ENCODE measurements around the gene AIF1.
A peak's percentile ranks its signal among the peaks of the same experiment; 100 is the strongest.

Gene AIF1

GRCh38 chr6:31642798-31643570 lies 27.9 kb downstream of the AIF1 start:
- DNase-seq (ENCODE audit: low read depth), result no peak

DNA sequence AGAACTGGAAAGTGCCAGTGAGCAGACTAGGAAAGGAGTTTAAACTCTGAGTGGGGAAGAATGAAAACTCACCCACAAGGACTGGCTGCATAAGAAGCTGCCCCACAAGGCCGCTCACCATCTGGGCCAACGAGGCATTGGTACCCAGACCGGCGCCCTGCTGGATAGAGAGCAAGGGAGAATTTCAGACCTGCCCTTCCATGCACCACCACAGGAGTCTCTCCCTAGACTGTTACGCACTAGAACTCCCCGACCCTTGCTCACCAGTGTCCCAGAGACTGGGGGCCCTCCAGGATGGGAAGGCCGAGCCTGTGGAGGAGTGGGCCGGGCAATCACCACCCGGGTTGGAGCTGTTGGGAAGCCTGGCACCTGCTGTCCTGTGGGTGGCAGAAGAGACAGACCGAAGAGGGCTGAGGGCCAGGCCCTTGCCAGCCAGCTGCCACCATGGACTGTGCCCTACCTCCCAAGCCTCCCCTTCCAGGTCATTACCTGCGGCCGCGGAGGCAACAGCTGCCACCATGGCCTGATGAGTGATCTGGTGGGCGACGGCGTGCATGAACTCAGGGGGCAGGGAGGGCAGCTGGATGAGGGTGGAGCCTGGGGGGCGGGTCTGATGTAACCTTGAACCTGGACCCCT lies 28.9 kb downstream of the AIF1 start:
- DNase-seq (ENCODE audit: low read depth), result no peak

DNA sequence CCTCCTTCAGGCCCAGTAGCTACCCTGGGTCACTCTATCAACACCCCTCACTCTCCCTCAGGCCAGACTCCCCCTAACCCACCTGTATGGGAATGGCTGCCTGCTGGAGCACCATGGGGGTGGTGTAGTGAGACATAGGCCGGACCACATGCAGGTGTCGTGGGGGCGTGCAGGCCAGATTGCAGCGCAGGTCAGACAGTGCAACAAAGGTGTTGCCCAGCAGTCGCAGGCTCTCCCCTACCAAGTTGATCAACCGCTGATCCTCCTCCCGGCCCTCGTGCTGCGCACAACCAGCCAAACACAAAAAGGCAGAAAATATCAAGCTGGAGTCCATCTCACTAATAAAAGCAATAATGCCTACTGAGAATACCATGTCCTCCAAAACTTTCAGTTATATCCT lies 30.3 kb downstream of the AIF1 start:
- DNase-seq (ENCODE audit: low read depth), result no peak

- DNase-seq (ENCODE audit: low read depth), result no peak
Observed at GRCh38 chr6:31651602-31652191, 36.7 kb downstream of the AIF1 start.

DNA sequence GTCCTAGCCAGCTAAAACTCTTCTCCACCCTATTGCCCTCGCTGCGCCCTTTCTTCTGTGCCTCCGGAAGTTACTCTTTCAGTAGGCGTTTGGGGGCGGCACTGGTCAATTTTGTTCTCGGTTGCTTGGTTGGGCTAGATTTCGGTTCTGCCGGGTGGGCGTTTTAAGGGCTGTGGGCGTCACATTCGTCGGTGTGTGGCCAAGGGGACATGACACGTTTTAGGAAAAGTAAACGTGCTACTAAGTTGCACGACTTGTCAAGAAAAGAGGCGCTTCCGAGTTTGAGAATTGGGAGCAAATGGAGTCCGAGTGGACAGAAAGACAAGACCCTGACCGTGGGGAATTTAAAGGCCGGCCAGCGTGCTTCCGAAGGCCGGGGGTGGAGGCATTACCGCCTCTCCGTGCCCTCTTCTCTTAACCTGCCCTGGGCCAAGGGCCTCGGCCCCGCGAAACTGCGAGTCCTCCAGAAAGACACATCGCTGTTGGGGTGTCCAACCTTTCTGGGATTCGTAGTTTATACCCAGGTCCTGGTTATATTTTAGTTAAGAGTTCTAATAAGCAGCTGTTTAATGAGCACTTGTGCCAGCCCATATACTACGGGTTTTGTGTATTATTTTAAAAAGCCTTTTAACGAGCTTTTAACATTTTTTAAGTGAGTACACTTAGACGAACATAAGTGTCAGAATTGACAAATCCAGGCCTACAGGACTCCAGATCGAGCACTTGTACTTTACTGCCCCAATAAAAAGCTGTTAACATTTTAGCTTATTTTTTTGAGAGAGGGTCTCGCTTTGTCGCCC lies 38.1 kb downstream of the AIF1 start:
- peak; percentile 82 for DNase-seq (ENCODE audit: low read depth)

DNA sequence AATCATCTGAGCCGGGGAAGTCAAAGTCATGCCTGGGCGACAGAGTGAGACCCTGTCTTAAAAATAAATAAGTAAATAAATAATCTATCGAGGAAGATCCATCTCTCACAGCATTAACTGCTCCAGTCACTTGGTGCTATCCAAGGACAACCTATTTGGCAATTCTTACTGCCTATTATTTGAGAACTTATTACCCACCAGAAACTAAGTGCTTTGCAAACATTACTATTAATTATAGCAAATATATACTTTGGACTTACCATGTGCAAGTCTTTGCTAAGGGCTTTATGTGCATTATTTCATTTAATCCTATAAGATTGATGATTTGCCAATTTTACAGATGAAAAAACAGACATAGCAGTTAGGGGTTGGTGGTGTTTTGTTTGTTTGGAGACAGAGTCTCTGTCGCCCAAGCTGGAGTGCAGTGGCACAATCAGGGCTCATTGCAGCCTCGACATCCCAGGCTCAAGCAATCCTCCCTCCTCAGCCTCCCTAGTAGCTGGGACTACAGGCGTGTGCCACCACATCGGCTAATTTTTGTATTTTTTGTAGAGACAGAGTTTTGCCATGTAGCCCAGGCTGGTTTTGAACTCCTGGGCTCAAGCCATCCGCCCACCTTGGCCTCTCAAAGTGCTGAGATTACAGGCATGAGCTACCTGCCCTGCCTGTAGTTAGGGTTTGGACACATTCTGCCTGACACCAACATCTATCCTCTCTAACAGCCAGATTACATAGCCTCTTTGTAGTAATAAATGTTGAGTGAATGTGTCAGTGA lies 39.7 kb downstream of the AIF1 start:
- no peak for DNase-seq (ENCODE audit: low read depth)

GRCh38 chr6:31655349-31656237 lies 40.6 kb downstream of the AIF1 start, which contains the start of gene APOM:
TSS of gene APOM (plus strand) at chr6:31655894. CDS start at chr6:31655967, 73 bp downstream.
- no peak for DNase-seq (ENCODE audit: low read depth)

DNA sequence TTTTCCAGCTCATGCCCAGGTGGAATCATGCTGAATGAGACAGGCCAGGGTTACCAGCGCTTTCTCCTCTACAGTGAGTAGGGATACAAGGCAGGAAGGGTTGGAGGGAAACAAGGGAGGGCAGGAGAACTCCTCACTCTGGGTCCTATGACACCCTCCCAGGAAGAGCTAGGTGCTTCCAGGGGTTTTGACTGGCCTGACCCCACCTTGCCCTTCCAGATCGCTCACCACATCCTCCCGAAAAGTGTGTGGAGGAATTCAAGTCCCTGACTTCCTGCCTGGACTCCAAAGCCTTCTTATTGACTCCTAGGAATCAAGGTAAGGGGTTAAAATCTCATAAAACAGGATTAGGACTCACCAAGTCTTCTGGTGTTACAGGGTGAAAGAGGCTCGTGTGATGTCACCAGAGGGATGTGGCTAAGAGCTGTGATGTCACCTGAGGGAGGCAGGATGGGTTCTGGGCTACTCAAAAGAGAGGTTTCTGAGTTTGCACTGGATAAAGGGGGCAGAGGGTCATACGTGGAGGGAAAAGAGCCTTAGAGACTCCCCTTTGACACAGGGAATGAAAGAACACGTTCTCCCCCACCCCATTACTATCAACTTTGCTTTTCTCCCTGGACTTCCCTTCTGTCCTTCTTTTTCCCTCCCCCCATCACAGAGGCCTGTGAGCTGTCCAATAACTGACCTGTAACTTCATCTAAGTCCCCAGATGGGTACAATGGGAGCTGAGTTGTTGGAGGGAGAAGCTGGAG lies 42.5 kb downstream of the AIF1 start:
- DNase-seq (ENCODE audit: low read depth), result no peak

- DNase-seq (ENCODE audit: low read depth), result no peak
Observed at GRCh38 chr6:31658158-31658688, 43.2 kb downstream of the AIF1 start.

- no peak for DNase-seq (ENCODE audit: low read depth)
Observed at GRCh38 chr6:31658983-31659648, 44.1 kb downstream of the AIF1 start.

GRCh38 chr6:31659649-31660380 lies 44.8 kb downstream of the AIF1 start:
- no peak for DNase-seq (ENCODE audit: low read depth)

- peak; percentile 56 for DNase-seq (ENCODE audit: low read depth)
Observed at GRCh38 chr6:31660381-31661261, 45.6 kb downstream of the AIF1 start, which contains the start of gene C6orf47. TSS of gene C6orf47 (minus strand) at chr6:31660778. CDS start at chr6:31659947, 831 bp downstream.

GRCh38 chr6:31661262-31662123 lies 46.5 kb downstream of the AIF1 start:
- DNase-seq (ENCODE audit: low read depth), result no peak

DNA sequence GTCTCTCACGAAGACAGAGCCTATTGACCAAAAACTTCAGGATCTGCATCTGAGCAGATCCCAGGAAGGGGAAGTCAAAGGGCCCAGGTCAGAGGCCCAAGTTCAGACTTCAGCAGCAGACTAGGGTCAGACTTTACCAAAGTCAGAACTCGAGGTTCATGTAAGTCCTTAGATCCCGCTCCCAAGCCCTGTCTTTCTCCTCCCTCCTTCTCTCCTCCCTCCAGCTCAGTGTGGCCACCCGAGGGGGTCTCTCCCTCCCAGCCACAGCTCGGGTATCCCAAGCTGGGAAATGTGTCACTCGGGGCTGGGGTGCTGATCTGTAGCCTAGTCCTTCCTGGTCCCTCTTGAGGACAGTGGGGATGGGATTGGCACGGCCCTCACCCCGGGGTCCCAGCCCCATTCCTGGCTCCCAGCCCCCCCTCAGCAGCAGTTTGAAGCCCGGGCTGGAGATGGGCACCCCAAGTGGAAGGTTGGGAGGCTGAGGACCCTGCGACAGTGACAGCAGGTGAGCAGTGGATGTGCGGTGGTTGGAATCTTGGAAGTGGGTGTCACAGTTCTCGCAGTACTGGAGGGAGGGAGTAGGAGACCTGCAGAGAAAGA lies 47.2 kb downstream of the AIF1 start:
- DNase-seq (ENCODE audit: low read depth), result no peak

DNA sequence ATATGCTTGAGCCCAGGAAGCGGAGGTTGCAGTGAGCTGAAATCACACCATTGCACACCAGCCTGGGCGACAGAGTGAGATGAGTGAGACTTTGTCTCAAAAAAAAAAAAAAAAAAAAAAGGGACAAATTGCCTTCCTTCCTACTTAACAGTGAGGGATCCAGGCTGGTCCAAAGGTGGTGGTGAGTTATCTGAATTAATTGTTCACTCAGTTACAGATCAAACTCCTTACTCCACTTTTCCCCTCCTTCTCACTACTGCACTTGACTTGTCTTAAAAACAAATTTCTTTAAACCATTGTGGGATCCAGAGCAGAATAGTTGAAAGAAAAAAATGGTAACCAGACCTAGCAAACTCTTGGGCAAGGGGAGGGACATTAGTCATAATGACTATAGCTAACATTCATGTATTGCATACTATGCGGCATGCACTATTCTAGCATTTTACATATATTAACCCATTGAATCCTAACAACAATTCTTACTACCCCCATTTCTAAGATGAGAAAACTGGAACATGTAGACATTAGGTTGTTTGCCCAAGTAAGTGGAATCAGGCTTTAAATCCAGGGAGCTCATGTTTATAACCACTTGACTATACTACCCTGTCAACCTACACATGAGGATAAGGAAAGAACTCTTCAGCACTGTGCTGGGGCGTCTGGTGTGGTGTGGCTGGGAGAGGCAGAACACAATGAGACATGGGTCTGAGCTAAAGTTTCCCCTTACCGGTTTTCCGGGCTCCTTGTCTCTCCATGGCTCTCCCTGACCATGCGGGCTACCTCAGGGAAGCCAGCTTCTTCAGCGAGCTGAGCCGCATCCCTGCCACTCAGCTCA lies 48.3 kb downstream of the AIF1 start:
- DNase-seq (ENCODE audit: low read depth), result no peak
